HL-60/S4 treated with retinoic acid at 250 ng/mL for 4 days and 3 days (cell line): Measurements from ENCODE around the gene SNTA1.
"Not testable (repeated sequence)": the region's sequence is repeated elsewhere in the genome, so short reads cannot be mapped to it uniquely, and the experiment has no call there.

Source experiments
- in situ Hi-C: fragments of 300-500 bp; cut with MboI; formaldehyde crosslinking; loops from 2 replicates; pipeline ENCODE4 v1.7.0; 2022; ENCODE audit warnings: low sequenced_read_pairs

SNTA1 gene

GRCh38 chr20:33433465-33434234 is 9.9 kb downstream of the SNTA1 start:
- in situ Hi-C loops = no loop called here

DNA sequence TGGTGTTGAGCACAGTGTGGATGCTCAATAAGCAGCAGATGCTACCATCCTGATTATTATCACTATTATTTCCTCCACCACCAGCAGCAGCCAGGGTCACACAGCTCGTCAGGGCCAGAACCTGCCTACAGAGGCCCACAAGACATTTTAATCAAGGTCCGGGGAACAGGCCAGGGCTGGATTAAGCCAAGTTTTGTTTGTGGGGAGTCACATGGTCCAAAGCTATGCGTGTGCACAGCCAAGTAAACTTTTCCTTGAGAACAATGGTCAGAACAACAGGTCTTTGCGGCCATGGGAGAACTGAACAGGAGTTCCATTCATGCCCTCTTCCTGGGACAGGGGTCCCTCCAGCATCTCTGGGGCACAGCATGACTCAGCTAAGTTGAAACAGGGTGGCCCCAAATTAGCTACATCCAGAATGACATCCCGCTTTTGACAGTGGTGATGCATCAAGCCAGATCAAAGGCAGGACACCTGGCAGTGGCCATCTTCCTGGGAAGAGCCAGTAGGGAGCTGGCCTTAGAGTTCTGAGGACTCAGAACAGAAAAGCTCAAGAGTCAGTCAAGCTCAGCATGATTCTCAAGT is 11.7 kb downstream of the SNTA1 start:
- in situ Hi-C loops = no loop called here

- in situ Hi-C loops = not testable (repeated sequence)
Observed at GRCh38 chr20:33423875-33424274, 19.7 kb downstream of the SNTA1 start.

GRCh38 chr20:33423141-33423834 is 20.3 kb downstream of the SNTA1 start:
- in situ Hi-C loops = no loop called here

DNA sequence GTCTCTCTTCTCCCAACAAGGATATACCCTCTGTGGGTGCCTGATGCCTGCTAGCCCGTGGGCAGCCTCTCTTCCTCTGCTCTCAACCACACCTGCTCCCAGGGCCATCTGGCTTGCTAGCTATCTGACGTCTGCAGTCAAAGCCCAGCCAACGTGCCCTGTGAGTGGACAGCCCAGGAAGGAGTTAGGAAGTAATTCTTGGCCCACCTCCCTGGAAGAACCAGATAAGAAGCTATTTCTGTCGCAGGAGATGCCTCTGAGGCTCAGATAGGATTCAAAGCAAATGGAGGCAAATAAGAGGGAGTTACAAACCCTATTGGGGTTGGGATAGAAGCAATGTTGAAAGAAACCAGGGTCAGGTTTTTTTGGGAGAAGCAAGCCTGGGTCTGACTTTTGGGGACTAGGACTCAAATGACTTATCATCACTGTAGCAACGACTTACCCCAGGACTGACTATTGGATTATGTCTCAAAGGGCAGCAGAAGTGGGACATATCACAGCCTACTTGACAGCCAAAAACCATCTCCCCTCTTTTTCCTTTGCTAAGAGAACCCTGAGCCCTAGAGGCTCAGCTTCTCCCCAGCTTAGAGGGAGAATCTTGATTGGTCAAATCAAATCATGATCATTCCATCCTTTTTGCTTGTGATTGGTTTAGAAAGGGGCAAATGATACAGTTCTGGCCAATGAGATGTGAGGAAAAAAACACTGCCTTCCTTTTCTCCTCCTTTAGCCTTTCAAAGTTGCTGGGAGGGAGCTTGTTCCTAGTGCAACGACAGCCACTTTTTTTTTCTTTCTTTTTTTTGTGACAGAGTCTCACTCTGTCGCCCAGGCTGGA is 24.2 kb downstream of the SNTA1 start:
- in situ Hi-C loops = no loop called here

GRCh38 chr20:33418033-33418432 is 25.5 kb downstream of the SNTA1 start:
- in situ Hi-C loops = no loop called here

DNA sequence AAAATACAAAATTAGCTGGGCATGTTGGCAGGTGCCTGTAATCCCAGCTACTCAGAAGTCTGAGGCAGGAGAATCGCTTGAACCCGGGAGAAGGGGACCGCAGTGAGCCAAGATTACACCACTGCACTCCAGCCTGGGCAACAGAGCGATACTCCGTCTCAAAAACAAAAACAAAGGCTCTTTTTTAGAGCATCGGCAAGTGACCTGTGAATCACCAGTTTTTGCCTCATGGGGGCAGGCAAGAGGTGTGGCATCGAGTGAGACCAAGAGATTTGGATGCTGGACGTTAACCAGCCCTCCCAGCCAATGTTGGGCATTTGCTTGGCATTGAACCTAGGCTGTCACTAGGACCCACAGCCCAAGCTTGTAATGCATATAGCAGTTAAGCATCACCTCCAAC is 27.6 kb downstream of the SNTA1 start:
- in situ Hi-C loops = no loop called here

DNA sequence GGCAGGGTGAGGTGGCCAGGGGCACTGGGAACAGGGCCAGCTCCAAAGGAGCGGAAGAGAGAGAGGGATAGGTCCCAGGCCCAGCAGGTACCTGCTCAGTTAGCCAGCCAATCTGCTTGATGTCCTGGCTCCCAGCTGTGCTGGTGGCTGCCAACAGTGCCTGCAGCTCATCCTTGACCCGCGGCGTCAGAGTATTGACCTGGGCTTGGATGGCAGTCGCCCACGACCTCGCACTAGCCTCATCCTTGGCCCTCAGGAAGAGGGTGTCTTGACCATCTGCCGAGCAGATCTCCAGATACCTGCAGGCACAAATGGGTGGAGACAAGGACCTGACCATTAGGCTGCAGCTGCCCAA is 31.1 kb downstream of the SNTA1 start:
- in situ Hi-C loops = no loop called here

GRCh38 chr20:33411711-33412483 is 31.7 kb downstream of the SNTA1 start:
- in situ Hi-C loops = no loop called here

GRCh38 chr20:33411242-33411641 is 32.3 kb downstream of the SNTA1 start:
- in situ Hi-C loops = no loop called here

GRCh38 chr20:33410081-33410742 is 33.4 kb downstream of the SNTA1 start:
- in situ Hi-C loops = no loop called here

GRCh38 chr20:33408716-33409654 is 34.6 kb downstream of the SNTA1 start:
- in situ Hi-C loops = no loop called here

DNA sequence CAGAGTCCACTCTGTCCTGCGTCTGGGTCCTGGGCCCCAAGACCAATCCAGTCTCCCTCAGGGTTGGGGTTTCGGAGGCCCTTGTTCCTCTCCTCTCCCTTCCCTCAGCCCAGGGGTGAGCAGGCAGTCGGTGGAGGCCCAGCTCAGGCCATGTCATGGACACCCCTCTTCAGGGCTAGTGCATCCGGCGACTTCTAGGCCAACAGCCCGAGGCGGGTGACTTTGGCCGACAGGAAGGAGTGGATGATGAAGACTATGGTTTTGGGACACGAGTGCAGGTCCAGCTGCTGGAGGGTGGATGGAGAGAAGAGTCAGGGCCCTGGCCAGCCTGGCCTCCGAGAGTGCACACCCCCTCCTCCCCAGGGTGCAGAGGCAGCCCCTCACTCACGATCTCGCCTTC is 35.2 kb downstream of the SNTA1 start:
- in situ Hi-C loops = no loop called here

DNA sequence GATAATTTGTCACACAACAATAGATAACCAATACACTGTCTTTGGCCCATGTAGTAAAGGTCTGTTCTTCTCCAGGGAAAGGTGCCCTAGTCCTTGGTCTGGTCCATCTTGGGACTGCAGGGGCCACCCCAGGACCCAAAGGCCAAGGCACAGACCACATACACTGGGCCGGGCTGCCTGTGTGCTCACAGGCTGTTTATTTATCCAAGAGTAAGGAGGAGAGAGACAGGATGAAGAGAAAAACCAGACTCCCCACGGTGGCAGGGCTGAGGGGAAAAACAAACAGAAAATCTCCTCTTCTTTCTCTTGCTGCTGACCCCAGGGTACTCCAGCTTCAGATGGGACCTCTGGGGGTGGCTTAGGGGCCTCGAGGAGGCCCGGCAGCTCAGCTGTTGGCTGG is 35.8 kb downstream of the SNTA1 start:
- in situ Hi-C loops = no loop called here

- in situ Hi-C loops = no loop called here
Observed at GRCh38 chr20:33407251-33407650, 36.3 kb downstream of the SNTA1 start.

DNA sequence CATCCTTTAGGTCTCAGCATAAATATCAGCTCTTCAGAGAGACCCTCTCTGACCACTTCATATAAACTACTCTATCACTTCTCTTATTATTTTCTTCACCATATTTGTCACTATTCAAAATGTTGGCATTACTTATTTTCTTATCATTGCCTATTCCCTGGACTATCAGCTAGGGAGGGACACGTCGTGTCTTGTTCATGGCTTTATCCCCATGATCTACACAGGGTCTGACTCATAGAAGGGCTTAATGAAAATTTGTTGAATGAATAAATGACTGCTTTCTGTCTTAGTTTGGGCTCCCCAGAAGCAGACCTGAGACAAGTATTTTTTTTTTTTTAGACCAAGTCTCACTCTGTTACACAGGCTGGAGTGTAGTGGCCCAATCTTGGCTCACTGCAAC is 39.3 kb downstream of the SNTA1 start:
- in situ Hi-C loops = no loop called here

- in situ Hi-C loops = no loop called here
Observed at GRCh38 chr20:33401921-33402369, 41.6 kb downstream of the SNTA1 start.

DNA sequence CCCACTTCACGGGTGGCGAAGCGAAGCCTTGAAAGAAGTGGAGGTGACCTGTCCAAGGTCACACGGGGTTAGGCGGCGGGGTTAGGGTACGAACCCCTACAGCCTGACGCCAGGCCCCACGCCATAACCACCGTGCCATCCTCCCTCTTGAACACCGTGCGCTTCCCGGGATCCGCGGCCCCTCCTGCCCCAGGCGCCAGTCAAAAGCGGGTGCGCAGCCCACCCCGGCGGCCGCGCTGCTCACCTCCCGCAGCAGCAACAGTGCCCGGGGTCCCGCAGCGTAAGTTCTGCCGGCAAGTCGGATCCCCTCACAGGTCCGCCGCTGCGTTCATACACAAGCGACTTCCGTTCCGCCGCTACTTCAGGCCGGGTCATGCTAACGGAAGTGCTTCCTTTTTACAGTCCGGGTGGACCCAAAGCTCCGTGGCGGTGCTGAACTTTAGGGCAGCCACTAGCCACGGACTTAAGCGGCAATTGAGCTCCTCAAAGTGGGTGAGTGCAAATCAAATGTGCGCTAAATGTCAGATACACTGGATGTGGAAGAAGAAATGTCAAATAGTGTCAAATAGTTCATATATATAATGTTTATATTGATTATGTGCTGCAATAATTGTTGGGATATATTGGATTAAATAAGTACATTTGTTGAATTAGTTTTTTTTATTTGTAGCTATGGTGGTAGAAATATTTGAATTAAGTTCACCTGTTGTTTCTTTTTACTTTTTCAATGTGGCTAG is 42.2 kb downstream of the SNTA1 start, which contains the start of gene CDK5RAP1:
Gene CDK5RAP1 (minus strand): TSS at position 336 of the 737 bp plus-strand sequence. CDS start 4,455 bp downstream, outside the sequence.
- in situ Hi-C loops = no loop called here
